ENCODE measurements around the gene VSIR.

Gene VSIR

GRCh38 chr10:71722849-71723248 is 50.5 kb downstream of the VSIR start:
- no peak overlapping the region for H3K4me3 ChIP-seq (replicated peaks; ENCODE audit: low read depth, low read length)
- TF ChIP-seq CTCF (IDR thresholded peaks at IDR 0.05; ENCODE audit: low read depth, low read length, missing control alignments): no peak
- DNase-seq (ENCODE audit: extremely low read depth, low read depth): no peak

- no peak for TF ChIP-seq CTCF (IDR thresholded peaks at IDR 0.05; ENCODE audit: low read depth, low read length, missing control alignments)
- no peak for DNase-seq (ENCODE audit: extremely low read depth, low read depth)
- no peak overlapping the region for H3K4me3 ChIP-seq (replicated peaks; ENCODE audit: low read depth, low read length)
Measured at GRCh38 chr10:71721313-71721712, 52.0 kb downstream of the VSIR start.

GRCh38 chr10:71720288-71720687 is 53.0 kb downstream of the VSIR start:
- no peak overlapping the region for H3K4me3 ChIP-seq (replicated peaks; ENCODE audit: low read depth, low read length)
- TF ChIP-seq CTCF (IDR thresholded peaks at IDR 0.05; ENCODE audit: low read depth, low read length, missing control alignments): no peak
- no peak for DNase-seq (ENCODE audit: extremely low read depth, low read depth)

- TF ChIP-seq CTCF (IDR thresholded peaks at IDR 0.05; ENCODE audit: low read depth, low read length, missing control alignments): no peak
- no peak for DNase-seq (ENCODE audit: extremely low read depth, low read depth)
- no peak within 1 kb of the TSS for H3K4me3 ChIP-seq (replicated peaks; ENCODE audit: low read depth, low read length)
Measured at GRCh38 chr10:71719464-71720201, 53.7 kb downstream of the VSIR start, which contains the start of gene C10orf105. Gene C10orf105, minus strand, starts transcription at chr10:71719778. Its CDS starts 3,441 bp downstream, at chr10:71716337.

- no peak overlapping the region for H3K4me3 ChIP-seq (replicated peaks; ENCODE audit: low read depth, low read length)
- TF ChIP-seq CTCF (IDR thresholded peaks at IDR 0.05; ENCODE audit: low read depth, low read length, missing control alignments): no peak
- no peak for DNase-seq (ENCODE audit: extremely low read depth, low read depth)
Measured at GRCh38 chr10:71719042-71719441, 54.3 kb downstream of the VSIR start.

GRCh38 chr10:71718165-71718698 is 55.1 kb downstream of the VSIR start:
- no peak for DNase-seq (ENCODE audit: extremely low read depth, low read depth)
- H3K4me3 ChIP-seq (replicated peaks; ENCODE audit: low read depth, low read length): no peak overlapping the region
- TF ChIP-seq CTCF (IDR thresholded peaks at IDR 0.05; ENCODE audit: low read depth, low read length, missing control alignments): no peak
